ENCODE measurements around the gene TSPAN8. TPM values are rescaled to one million over a fixed set of nuclear protein-coding genes. Genes with fewer than 3 reads are reported as not detected.
"Not testable (repeated sequence)": the region's sequence is repeated elsewhere in the genome, so short reads cannot be mapped to it uniquely, and the experiment has no call there.

Gene TSPAN8
- total RNA-seq, 1 experiment from 2014 or later = 4.2 TPM

DNA sequence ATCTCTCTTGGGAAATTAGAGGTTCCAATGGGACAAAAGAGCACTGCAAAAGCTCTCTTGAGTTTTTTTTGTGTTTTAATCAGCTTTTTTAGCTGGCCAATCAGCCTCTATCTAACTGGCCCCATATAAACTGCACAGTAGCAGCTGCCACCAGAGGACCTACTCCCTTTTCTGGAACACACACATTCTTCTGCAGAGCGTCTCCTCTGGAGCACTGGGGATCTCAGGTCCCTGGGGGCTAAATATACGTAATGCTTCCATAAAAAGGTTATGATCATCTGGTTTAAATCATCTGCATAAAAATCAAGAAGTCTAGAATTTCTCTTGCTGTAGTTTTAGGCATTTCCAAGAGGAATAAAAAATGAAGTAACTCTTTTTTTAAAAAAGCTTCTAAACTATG lies 32.3 kb downstream of the TSPAN8 start:
- DNase-seq (ENCODE audit: low read depth, low spot score) (no peak), ATAC-seq (no peak)
- no peaks in the 10 kb centered on the region for H3K27me3 ChIP-seq (ENCODE audit: control insufficient read depth, insufficient read depth, low read length)
- ChIA-PET CTCF (no interaction called here), POLR2A (no interaction called here)
- no peaks in the 10 kb centered on the region for H3K9me3 ChIP-seq (ENCODE audit: control insufficient read depth, insufficient read depth, low read depth, low read length)
- in situ Hi-C loops (cut with HindIII; ENCODE audit: low pct_unique_long_range_greater_than_20kb, low sequenced_read_pairs) = no loop called here
- no TSS peak for BruUV-seq (replicated peaks)
- H3K4me1 ChIP-seq (ENCODE audit: control insufficient read depth, insufficient read depth, low read length) = no peaks in the 10 kb centered on the region; the same call in 1 of the 2 replicates
- H3K36me3 ChIP-seq (ENCODE audit: control insufficient read depth, insufficient read depth, low read length) = no peaks in the 10 kb centered on the region
- intact Hi-C loops (cut with micrococcal nuclease; ENCODE audit: unreplicated experiment) = no loop called here
- H3K4me3 ChIP-seq (ENCODE audit: low read depth in 2 of 2, low read length in 2 of 2) = no peak overlapping the region
- no peak overlapping the region for H3K27ac ChIP-seq (ENCODE audit: low read length)
- TF ChIP-seq TCF7L2 (IDR thresholded peaks at IDR 0.05; ENCODE audit: low read depth, low read length) (no peak), POLR2AphosphoS5 (IDR thresholded peaks at IDR 0.05; ENCODE audit: low read depth, low read length) (no peak), SIN3A (IDR thresholded peaks at IDR 0.05; ENCODE audit: borderline replicate concordance, insufficient read depth, low read depth, low read length) (no peak)
- TF ChIP-seq, protein P1, sequence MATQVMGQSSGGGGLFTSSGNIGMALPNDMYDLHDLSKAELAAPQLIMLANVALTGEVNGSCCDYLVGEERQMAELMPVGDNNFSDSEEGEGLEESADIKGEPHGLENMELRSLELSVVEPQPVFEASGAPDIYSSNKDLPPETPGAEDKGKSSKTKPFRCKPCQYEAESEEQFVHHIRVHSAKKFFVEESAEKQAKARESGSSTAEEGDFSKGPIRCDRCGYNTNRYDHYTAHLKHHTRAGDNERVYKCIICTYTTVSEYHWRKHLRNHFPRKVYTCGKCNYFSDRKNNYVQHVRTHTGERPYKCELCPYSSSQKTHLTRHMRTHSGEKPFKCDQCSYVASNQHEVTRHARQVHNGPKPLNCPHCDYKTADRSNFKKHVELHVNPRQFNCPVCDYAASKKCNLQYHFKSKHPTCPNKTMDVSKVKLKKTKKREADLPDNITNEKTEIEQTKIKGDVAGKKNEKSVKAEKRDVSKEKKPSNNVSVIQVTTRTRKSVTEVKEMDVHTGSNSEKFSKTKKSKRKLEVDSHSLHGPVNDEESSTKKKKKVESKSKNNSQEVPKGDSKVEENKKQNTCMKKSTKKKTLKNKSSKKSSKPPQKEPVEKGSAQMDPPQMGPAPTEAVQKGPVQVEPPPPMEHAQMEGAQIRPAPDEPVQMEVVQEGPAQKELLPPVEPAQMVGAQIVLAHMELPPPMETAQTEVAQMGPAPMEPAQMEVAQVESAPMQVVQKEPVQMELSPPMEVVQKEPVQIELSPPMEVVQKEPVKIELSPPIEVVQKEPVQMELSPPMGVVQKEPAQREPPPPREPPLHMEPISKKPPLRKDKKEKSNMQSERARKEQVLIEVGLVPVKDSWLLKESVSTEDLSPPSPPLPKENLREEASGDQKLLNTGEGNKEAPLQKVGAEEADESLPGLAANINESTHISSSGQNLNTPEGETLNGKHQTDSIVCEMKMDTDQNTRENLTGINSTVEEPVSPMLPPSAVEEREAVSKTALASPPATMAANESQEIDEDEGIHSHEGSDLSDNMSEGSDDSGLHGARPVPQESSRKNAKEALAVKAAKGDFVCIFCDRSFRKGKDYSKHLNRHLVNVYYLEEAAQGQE (IDR thresholded peaks at IDR 0.05; ENCODE audit: insufficient read depth in 1 of 2, low read depth in 2 of 2, low read length in 1 of 2) = no peak
- TF ChIP-seq, protein P2, sequence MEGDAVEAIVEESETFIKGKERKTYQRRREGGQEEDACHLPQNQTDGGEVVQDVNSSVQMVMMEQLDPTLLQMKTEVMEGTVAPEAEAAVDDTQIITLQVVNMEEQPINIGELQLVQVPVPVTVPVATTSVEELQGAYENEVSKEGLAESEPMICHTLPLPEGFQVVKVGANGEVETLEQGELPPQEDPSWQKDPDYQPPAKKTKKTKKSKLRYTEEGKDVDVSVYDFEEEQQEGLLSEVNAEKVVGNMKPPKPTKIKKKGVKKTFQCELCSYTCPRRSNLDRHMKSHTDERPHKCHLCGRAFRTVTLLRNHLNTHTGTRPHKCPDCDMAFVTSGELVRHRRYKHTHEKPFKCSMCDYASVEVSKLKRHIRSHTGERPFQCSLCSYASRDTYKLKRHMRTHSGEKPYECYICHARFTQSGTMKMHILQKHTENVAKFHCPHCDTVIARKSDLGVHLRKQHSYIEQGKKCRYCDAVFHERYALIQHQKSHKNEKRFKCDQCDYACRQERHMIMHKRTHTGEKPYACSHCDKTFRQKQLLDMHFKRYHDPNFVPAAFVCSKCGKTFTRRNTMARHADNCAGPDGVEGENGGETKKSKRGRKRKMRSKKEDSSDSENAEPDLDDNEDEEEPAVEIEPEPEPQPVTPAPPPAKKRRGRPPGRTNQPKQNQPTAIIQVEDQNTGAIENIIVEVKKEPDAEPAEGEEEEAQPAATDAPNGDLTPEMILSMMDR (IDR thresholded peaks at IDR 0.05) = no peak; the same call in 1 of the 2 replicates

DNA sequence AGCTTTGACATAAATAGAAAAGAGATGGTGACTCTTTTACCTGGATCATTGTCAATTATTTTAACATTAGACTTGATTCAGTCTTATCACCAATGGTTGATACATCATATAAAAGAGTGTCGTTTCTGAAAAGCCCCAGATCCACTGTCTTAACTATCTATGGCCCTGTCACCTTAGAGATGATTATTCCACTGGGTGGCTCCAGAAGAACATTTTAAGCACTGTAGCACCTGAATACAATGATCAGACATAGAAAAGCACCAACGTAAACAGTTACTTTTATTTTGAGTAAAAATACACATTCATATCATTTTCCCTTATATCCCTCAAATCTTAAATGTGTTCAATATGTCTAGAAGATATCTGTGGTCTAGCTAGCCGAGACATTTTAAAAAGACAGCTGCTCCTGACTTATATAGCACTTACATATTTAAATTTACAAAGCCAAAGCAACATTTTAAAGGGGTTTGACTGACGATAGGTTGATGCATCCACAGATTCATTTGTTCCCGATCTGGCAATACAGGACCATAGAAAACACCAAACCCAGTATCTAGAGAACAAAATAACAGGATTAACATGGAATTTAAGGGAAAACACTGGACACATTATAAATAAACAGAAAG lies 32.9 kb downstream of the TSPAN8 start:
- no TSS peak for BruUV-seq (replicated peaks)
- ATAC-seq (no peak), DNase-seq (ENCODE audit: low read depth, low spot score) (no peak)
- POLR2A ChIA-PET = no interaction called here
- no peaks in the 10 kb centered on the region for H3K36me3 ChIP-seq (ENCODE audit: control insufficient read depth, insufficient read depth, low read length)
- intact Hi-C loops (cut with micrococcal nuclease; ENCODE audit: unreplicated experiment) (no loop called here), in situ Hi-C loops (cut with HindIII; ENCODE audit: low pct_unique_long_range_greater_than_20kb, low sequenced_read_pairs) (no loop called here)
- TF ChIP-seq TCF7L2 (IDR thresholded peaks at IDR 0.05; ENCODE audit: low read depth, low read length) = no peak
- no peak for TF ChIP-seq POLR2AphosphoS5 (IDR thresholded peaks at IDR 0.05; ENCODE audit: low read depth, low read length)
- no peak for TF ChIP-seq SIN3A (IDR thresholded peaks at IDR 0.05; ENCODE audit: borderline replicate concordance, insufficient read depth, low read depth, low read length)
- TF ChIP-seq, protein P1 (IDR thresholded peaks at IDR 0.05; ENCODE audit: insufficient read depth in 1 of 2, low read depth in 2 of 2, low read length in 1 of 2) = no peak
- TF ChIP-seq, protein P2 (IDR thresholded peaks at IDR 0.05) = no peak; the same call in 1 of the 2 replicates
- H3K27me3 ChIP-seq (ENCODE audit: control insufficient read depth, insufficient read depth, low read length) = no peaks in the 10 kb centered on the region
- CTCF ChIA-PET = no interaction called here
- H3K27ac ChIP-seq (ENCODE audit: low read length) = no peak overlapping the region
- H3K4me3 ChIP-seq (ENCODE audit: low read depth in 2 of 2, low read length in 2 of 2) = no peak overlapping the region
- H3K4me1 ChIP-seq (ENCODE audit: control insufficient read depth, insufficient read depth, low read length) = no peaks in the 10 kb centered on the region; the same call in 1 of the 2 replicates
- H3K9me3 ChIP-seq (ENCODE audit: control insufficient read depth, insufficient read depth, low read depth, low read length) = no peaks in the 10 kb centered on the region

DNA sequence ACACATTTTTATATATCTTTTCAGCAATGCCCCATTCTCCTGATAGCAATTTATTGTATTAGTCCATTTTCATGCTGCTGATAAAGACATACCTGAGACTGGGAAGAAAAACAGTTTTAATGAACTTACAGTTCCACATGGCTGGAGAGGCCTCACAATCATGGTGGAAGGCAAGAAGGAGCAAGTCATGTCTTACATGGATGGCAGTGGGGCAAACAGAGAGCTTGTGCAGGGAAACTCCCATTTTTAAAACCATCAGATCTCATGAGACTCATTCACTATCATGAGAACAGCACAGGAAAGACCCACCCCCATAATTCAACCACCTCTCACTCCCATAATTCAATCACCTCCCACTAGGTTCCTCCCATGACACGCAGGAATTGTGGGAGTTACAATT lies 44.7 kb downstream of the TSPAN8 start:
- POLR2A ChIA-PET, ATAC-seq: not testable (repeated sequence)

More for the DNA sequence above, 44.7 kb downstream of the TSPAN8 start:
- BruUV-seq (replicated peaks); H3K27ac ChIP-seq (ENCODE audit: low read length); intact Hi-C loops (cut with micrococcal nuclease; ENCODE audit: unreplicated experiment); H3K4me1 ChIP-seq (ENCODE audit: control insufficient read depth, insufficient read depth, low read length); DNase-seq (ENCODE audit: low read depth, low spot score); H3K9me3 ChIP-seq (ENCODE audit: control insufficient read depth, insufficient read depth, low read depth, low read length); in situ Hi-C loops (cut with HindIII; ENCODE audit: low pct_unique_long_range_greater_than_20kb, low sequenced_read_pairs); H3K4me3 ChIP-seq (ENCODE audit: low read depth in 2 of 2, low read length in 2 of 2); H3K27me3 ChIP-seq (ENCODE audit: control insufficient read depth, insufficient read depth, low read length); H3K36me3 ChIP-seq (ENCODE audit: control insufficient read depth, insufficient read depth, low read length); CTCF ChIA-PET: not testable (repeated sequence)
